Myocyte (in vitro differentiated cells): ENCODE data around the gene LRBA. TPM values are rescaled to one million over a fixed set of nuclear protein-coding genes. Genes with fewer than 3 reads are reported as not detected.

ENCODE experiments used
- DNase-seq: peaks from one replicate; pipeline ENCODE4 v3.0.0-alpha.2; 2012; ENCODE audit warnings: low read depth
- total RNA-seq: library from RNA; depleted of rRNA; stranded (reverse); fragments of >200 nt; gene quantifications from 2 replicates; pipeline ENCODE4 v1.2.3, GENCODE V29; 2014

The LRBA gene
- total RNA-seq, 1 donor from 2014 or later, result 52.8 TPM

- no peak for DNase-seq
Observed at GRCh38 chr4:150379454-150379853, 635.6 kb downstream of the LRBA start.

GRCh38 chr4:150375025-150375424 lies 640.1 kb downstream of the LRBA start:
- no peak for DNase-seq

GRCh38 chr4:150371869-150372268 lies 643.2 kb downstream of the LRBA start:
- DNase-seq, result no peak

GRCh38 chr4:150369434-150370380 lies 645.4 kb downstream of the LRBA start:
- DNase-seq, result no peak

DNA sequence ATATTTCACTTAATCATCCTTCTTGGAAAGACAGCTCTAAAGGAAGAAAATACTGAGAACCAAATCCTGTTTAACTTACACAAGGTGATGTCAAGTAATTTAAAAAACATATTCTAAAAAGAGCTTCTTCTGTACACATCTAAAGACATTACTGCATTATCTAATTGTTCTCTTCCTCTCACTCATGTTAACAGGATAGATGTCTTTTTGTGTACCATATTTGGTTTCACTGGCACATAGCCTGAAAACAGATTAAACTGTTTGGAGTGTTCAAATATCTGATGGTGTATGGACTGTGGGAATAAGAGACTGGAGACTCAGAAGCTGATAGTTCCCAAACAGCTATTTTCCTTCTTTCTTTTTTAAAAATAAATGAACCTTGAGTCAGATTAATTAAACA lies 646.4 kb downstream of the LRBA start:
- peak; percentile 46 for DNase-seq

- no peak for DNase-seq
Observed at GRCh38 chr4:150367326-150367725, 647.8 kb downstream of the LRBA start.

DNA sequence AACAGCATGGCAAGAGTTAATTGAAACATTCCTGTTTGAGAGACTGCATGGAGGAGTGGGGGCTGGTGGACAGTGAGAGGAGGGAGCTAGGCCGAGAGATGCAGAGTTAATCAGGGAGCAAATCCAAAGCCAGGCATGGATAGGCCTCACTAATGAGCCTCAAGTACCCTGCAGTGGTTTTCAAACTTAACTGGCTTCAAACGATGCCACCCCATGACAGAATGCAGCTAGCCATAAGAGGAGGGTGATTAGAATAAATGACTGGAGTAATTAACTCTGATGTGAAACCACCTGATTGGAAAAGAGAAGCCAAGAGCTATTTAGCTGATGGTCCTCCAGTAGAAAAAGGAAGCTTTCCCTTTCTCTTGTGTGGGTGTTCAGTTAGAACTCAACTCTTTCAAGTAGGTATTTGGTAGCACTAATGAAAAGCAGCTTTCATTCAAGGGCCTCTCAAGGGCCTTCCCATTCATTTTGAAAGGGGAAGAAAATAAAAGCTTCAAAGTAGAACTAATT lies 648.5 kb downstream of the LRBA start:
- no peak for DNase-seq

DNA sequence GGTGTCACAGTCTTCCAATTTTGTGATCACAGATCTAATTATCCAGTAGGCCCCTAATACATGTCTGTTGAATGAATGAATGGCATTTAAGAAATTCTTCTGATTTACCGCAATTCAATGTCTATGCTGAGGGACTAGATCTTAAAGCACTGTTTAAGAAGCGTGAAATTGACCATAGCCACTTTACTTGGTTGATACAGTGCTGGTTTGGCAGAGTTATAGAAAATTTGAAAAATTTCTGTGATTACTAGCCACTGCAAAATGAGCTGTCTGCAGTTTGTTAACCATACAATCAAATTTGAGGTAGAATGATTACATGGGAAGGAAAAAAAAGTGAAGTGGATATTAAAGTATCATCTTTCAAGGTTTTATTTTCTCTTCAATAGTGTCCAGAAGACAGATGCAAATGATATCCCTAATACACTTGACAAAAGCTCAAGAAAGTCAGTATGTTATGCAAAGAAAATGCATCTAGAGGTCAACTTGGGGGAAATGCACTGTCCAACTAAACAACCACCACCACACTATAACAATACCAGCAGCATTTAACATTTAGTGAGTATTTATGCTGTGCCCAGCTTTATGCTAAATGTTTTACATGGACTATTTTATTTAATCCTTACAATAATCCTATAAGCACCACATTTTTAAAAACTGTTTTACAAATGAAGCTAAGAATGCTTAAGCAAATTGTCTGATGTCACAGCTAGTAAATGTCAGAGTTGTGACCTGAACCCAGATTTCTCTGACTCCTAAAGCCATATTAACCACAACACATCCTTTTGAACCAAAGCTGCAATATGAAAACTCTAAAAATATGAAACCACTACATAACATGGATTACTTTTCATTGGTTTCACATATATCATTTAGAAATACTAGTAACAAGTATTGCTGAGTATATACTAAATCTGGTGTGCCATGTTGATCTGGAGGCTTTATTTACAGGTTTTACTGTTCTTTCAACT lies 651.1 kb downstream of the LRBA start:
- DNase-seq, result peak; percentile 31

DNA sequence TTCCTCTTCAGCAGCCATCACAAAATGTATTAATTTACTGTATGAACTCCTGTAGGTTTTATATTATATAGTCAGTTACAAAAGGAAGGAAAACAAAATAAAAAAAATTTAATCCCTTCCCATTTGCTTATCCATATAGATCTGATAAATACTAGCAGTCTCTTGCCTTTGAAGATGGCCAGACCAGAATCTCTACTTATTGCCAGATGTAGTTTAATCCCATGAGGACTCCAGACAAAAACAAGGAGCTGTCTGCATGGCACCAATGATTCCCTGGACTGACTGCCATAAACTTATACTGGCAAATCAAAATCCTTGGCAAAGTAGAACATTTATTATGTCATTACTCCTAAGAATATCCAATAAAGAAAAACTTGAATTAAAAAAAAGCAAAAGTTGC lies 656.4 kb downstream of the LRBA start:
- DNase-seq, result no peak

GRCh38 chr4:150357829-150358228 lies 657.3 kb downstream of the LRBA start:
- no peak for DNase-seq

DNA sequence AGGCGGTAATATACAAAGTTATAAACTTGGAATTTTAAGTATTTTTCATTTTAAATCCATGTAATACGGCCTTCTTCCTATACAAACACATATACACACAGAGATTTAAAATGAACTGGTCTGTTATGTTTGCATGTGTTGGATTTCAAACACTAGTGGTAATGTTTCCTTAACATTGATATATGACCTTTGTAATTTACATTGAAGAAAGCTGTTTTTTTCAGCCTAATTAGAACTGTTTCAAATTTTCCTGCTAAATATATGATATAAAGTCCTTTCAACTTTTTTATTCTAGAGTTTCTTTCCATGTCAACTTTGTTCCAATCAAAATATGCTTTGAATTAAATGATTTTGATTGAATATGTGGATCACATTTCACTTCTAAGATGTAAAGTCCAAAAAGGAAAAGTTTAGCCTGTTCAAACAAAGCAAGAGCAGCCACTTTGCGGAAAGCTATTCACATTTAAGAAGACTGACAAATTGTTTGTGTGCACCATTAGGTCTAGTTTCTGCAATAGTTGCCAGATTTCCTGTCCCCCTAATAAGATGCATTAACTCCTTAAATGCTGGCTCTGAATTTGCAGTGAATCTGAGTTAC lies 659.1 kb downstream of the LRBA start:
- no peak for DNase-seq

- no peak for DNase-seq
Observed at GRCh38 chr4:150355418-150355817, 659.7 kb downstream of the LRBA start.

DNA sequence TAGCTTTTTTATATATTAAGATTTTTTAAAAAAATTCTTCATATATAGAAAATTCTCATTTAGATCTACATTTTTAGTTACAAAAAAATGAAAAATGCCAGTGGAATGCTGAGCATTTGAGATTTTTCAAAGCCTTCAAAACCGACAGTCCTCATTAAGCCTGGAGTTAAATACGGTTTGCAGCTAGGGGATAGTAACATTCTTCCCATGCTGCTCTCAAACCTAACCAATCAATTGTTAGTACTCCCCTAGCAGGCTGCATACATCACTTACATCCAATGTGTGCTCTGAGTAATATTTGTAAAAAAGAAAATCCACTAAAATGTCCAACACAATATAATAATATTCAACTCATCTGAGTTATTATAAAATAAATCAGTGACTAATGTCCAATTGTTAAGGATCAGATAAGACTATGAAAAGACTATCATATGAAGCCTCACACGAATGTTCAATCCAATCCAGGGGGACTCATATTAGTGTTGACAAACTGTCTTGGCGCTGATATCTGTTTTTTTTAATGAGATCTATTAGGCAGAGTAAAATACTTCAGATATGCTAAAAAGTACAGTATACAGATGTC lies 660.8 kb downstream of the LRBA start:
- DNase-seq, result no peak

DNA sequence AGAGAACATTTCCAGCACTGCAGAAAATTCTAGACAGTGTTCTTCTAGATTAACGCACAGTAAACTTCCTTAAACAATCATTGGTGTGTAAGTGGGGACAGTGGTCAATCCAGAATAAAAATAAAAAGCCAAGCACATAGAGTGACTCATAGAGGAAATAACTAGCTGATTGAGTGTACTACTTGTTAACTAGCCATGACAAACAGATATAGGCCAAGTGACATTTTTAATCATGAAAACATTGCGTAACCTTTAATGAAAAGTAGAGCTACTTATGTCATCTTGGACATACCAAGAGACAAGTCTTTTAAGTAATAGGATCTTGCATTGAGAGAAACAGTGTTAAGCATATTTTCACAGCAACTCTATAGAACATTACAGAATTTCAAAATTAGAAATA lies 667.0 kb downstream of the LRBA start:
- DNase-seq, result no peak

GRCh38 chr4:150345207-150345744 lies 669.8 kb downstream of the LRBA start:
- DNase-seq, result no peak

- DNase-seq, result no peak
Observed at GRCh38 chr4:150343796-150344195, 671.3 kb downstream of the LRBA start.

GRCh38 chr4:150342945-150343344 lies 672.1 kb downstream of the LRBA start:
- DNase-seq, result no peak

DNA sequence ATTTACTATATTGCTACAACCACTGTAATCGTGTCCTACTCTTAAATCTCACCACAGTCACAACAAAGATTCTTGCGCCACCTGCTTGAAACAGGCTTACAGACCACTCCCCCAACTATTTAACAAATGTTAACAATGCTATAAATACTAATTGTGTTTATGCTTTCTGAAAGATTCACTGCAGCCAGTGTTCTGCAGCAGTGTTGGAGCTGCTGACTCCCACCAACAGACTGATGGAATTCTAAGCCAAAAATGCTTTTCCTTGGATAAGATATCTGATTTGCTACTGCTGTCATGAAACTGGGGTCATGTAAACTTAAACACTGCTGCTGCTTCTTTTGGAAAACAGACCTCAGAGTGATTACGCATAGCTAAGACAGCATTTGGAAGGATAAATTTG lies 677.4 kb downstream of the LRBA start:
- peak; percentile 31 for DNase-seq

DNA sequence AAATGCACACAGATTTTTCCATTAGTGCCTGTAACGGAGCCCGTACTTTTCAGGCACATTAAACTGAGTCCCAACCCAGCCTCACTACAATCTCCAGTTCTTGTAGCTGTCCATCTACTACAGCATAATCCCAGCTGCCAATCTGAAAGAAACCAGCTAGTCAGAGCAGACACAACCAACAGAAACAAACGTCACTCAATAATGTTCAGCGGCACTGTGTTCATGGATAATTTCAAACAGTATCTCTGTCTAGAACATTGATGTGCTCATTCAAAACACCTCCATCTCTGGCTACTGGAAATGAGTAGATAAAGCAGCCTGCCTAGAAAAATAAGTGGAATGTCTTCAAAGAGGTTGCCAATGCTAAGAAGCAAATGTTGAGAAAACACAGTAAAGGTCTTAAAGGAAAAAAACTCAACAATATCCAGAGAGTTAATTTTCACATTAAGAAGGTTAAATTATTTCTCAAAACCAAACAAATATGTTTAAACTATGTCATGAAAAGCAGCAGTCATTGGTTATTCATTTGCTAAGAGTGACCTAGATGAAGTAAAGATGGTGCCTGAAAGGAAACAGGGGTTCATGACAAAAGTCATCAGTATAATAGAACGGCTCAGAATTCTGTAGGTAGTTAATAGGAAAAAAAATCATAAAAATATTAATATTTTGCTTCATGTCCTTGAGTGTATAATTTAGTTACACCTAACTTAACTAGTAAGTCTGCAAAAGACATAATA lies 678.2 kb downstream of the LRBA start:
- DNase-seq, result no peak

DNA sequence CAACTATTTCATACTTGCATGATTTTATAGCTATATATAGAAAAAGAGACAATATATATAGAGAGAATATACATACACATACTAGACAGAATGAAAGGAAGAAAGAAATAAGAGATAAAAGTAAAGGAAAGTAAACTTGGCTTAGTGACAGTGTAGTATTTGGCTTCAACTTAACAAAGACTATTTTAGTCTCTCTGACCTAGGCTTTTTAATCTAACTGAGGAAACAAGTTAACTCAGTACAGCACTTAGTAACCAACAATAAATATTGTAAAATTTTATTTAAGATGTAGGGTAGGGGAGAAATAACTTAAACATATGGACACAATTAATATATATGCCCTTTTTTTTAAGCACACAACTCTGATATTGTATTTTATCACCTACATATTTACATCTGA lies 682.1 kb downstream of the LRBA start:
- no peak for DNase-seq
